Esophagus mucosa (tissue), 1 donor: ENCODE results near the gene SLAMF6. TPM values are rescaled to one million over a fixed set of nuclear protein-coding genes. Genes with fewer than 3 reads are reported as not detected.
A peak's percentile ranks its signal among the peaks of the same experiment; 100 is the strongest.
"Not testable (repeated sequence)": the region's sequence is repeated elsewhere in the genome, so short reads cannot be mapped to it uniquely, and the experiment has no call there.

ENCODE experiments used
- ATAC-seq: fragments of 200-7000 bp; cut with Tn5 transposase; one replicate; pipeline ENCODE4 v1.9.1; 2020
- total RNA-seq: library from RNA; stranded (reverse); gene quantifications from one replicate; pipeline ENCODE4 v1.2.4, GENCODE V29; 2023
- donor health status: DM: yes; HTN: yes; CAD: no.

The SLAMF6 gene
- total RNA-seq, 1 donor from 2014 or later = 0.28 TPM

- ATAC-seq = no peak
Measured at GRCh38 chr1:160542303-160542945, 19.4 kb upstream of the SLAMF6 start.

DNA sequence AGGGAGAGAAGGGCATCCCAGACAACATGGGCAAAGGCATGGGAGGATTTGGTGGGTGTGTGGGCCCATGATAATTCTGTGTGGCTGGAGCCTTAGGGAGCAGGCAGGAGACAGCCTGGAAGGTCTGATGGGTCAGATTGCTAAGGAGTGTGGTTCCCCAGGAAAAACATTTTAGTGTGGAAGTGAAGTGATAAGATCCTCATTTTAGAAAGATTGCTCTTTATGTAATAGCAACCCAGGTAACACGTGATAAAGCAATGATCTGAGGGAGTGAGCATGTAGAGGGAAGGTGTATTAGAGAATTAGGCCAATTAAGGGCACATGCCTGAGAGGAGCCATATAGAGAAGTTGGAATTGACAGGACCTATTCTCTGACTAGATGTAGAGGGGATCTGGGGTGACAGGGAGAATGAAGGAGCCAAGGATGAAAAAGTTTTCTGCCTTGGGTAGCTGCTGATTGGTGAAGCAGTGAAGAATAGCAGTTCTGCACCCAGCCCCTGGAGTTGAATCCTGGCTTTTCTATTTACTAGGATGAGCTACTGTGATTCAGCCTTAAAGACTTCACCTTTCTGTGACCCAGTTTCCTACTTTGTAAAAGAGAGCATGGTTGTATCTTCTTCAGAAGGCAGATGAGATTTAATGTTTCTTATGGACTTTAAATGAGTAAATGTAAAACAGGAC lies 18.7 kb upstream of the SLAMF6 start:
- ATAC-seq = no peak

GRCh38 chr1:160540859-160541233 lies 17.8 kb upstream of the SLAMF6 start:
- ATAC-seq = no peak

DNA sequence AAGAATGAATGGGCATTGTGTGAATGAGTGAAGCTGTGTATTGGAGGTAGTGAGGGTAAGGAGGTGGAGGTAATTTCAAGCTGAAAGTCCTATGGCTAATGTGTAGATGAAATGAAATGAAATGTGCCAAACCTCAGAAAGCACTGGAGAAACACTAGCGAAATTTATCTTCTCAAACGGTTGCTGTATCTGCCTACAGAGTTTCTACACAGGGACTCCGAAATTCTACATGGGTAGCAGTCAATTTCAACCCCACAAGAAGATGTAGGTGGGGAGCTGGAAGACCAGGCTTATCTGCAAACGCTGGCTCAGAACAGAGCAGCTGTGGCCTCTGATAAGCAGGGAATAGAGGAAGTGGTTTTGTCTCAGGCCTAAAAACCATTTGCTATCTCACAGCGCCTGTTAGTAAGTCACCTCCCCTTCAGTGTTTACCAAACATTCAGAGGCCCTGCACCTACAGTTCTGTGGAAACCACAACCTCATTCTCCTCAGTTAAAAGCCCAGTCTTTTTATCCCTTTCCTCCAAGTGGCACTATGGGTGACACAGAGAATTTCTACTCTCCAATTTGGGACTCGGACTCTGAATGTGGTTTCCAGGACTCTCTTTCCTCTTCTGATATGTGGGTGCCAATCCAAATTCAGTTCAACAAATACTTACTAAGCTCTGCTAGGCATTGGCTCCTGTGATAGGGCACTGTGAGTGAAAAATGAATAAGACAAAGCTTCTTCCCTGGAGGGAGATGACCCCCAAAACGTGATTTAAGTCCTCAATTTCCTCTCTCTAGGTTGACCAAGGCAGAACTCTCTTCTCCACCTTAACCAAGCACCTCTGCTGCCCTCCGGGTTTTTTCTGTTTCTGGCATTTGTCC lies 17.2 kb upstream of the SLAMF6 start:
- ATAC-seq = peak; percentile 58

DNA sequence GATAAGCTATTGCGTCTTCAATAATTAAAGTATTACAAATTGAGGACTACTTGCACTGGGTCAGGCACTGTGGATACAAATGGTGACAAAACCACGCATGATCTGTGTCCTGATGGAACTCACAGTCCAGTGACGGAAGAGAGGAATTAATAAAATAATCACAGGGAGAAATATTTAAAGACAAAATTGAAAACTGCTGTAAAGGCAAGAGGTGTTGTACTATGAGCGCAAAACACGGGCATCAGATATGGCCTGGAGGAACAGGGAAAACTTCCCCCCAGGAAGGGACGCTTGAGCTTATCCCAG lies 16.6 kb upstream of the SLAMF6 start:
- no peak for ATAC-seq

GRCh38 chr1:160538985-160539651 lies 16.1 kb upstream of the SLAMF6 start:
- no peak for ATAC-seq

GRCh38 chr1:160537714-160538665 lies 14.9 kb upstream of the SLAMF6 start:
- ATAC-seq = no peak

GRCh38 chr1:160534823-160535605 lies 12.0 kb upstream of the SLAMF6 start:
- ATAC-seq = no peak

- ATAC-seq = not testable (repeated sequence)
Measured at GRCh38 chr1:160532557-160532813, 9.4 kb upstream of the SLAMF6 start.

GRCh38 chr1:160531809-160532556 lies 8.9 kb upstream of the SLAMF6 start:
- ATAC-seq = not testable (repeated sequence)

DNA sequence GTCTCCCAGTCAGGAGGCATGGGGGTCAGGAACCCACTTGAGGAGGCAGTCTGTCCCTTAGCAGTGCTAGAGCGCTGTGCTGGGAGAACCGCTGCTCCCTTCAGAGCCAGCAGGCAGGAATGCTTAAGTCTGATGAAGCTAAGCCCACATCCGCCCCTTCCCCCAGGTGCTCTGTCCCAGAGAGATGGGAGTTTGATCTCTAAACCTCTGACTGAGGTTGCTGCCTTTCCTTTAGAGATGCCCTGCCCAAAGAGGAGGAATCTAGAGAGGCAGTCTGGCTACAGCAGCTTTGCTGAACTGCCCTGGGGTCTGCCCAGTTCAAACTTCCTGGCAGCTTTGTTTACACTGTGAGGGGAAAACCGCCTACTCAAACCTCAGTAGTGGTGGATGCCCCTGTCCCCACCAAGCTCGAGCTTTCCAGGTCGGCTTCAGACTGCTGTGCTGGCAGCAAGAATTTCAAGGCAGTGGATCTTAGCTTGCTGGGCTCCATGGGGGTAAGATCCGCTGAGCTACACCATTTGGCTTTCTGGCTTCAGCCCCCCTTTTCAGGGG lies 6.4 kb upstream of the SLAMF6 start:
- not testable (repeated sequence) for ATAC-seq

DNA sequence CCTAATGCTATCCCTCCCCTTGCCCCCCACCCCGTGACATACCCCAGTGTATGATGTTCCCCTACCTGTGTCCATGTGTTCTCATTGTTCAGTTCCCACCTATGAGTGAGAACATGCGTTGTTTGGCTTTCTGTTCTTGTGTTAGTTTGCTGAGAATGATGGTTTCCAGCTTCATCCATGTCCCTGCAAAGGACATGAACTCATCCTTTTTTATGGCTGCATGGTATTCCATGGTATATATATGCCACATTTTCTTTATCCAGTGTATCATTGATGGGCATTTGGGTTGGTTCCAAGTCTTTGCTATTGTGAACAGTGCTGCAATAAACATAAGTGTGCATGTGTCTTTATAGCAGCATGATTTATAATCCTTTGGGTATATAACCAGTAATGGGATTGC lies 734 bp upstream of the SLAMF6 start:
- ATAC-seq = not testable (repeated sequence)

- no peak for ATAC-seq
Measured at GRCh38 chr1:160522136-160522535, 919 bp downstream of the SLAMF6 start.

GRCh38 chr1:160521554-160521953 lies 1.5 kb downstream of the SLAMF6 start:
- no peak for ATAC-seq

GRCh38 chr1:160520999-160521398 lies 2.1 kb downstream of the SLAMF6 start:
- ATAC-seq = no peak

DNA sequence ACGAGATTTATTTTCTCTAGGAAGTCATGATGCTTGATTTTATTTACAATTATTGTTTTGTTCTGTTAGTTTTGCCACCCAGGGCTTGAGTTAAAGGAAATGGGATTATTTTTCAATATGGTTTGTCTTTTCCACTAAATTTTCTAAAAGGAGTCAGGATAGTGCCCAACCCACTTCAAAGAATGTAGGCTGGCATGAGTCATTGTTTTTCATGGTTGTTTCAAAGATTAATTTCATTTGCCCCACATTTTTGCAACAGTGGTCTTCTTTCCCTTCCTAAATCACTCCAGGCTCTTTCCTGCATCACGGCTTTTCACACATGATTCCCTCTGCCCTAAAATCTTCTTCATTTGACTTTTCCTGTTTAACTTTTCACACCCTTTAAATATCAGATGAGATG lies 2.5 kb downstream of the SLAMF6 start:
- no peak for ATAC-seq

DNA sequence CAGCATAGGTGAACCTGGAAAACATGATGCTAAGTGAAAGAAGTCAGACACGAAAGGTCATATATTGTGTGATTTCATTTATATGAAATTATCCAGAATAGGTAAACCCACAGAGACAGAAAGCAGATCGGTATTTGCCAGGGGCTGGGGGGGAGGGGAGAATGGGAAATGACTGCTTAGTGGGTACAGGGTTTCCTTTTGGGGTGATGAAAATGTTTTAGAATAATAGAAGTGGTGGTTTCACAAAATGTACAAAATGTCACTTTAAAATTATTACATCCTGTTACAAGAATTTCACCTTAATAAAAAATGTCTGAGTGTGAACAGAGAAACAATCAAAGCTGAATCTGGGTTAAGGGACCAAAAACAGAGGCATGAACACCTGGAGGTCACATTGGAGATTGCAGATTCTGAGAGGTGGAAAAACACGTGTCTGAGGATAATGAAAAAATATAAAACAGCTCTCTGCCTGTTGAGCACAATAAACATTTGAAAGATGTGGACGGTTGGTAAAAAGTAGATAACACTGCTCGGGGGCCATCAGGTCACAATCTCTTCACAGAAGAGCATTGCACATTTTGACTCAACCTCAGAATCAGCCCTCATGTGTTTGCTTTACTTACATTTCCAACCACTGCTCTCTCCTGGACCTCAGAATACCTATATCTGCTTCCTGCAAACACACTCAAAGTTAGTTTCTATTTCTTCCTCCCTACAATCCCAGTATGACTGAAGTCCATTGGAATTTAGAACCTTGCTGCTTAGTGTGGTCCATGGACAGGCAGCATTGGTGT lies 3.2 kb downstream of the SLAMF6 start:
- no peak for ATAC-seq

GRCh38 chr1:160517519-160517918 lies 5.5 kb downstream of the SLAMF6 start:
- not testable (repeated sequence) for ATAC-seq

GRCh38 chr1:160515908-160516307 lies 7.1 kb downstream of the SLAMF6 start:
- ATAC-seq = not testable (repeated sequence)
